GM12892 (cell line): ENCODE data around the gene TLE7.

Experiments
- POLR2A ChIP-seq: IDR thresholded peaks from 2 replicates; pipeline ENCODE4 v1.6.1; 2011; ENCODE audit warnings: low read depth, low read length, control low read depth
- TAF1 ChIP-seq: IDR thresholded peaks from 2 replicates; pipeline ENCODE4 v1.6.1; 2011; ENCODE audit warnings: low read depth, mild to moderate bottlenecking, control low read depth, low read length, borderline replicate concordance

GRCh38 chr16:71429581-71429980 is 12.3 kb downstream of the TLE7 start:
- TF ChIP-seq POLR2A = no peak
- TF ChIP-seq TAF1 = no peak
